ENCODE results near the gene PCDHB11.
A peak's percentile ranks its signal among the peaks of the same experiment; 100 is the strongest.
"Not testable (repeated sequence)": the region's sequence is repeated elsewhere in the genome, so short reads cannot be mapped to it uniquely, and the experiment has no call there.

PCDHB11 gene

DNA sequence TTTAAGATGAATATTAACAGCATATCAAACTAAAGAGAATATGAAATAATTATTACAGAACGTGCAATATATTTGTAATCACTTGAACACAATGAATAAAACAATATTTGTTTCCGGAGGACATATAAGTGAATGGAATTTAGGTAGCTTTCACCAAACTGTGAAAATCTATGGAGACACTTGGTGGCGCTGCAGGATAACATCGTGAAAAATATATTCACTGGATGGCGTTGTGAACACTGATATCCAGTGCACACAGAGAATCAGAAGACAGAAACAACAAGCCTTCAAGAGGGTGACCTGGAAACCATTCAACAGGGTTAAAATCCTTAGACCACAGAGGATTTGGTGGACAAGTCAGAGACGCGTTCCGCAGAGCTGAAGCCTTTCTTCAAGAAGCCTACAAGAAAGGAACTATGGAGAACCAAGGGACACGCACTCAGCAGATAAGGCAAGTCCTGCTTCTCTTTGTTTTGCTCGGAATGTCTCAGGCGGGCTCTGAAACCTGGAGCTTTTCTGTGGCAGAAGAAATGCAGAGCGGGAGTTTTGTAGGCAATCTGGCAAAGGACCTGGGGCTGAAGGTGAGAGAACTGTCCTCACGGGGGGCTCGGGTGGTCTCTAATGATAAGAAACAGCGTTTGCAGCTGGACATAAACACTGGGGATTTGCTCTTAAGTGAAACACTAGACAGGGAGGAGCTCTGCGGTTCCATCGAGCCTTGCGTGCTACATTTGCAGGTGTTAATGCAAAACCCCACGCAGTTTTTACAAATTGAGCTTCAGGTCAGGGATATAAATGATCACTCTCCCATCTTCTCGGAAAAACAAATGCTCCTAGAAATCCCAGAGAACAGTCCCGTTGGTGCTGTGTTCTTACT lies at the start of gene PCDHB11:
Gene PCDHB11, plus strand, starts transcription at position 269 of the 877 bp plus-strand sequence. Its CDS starts 148 bp downstream, at position 417.
- no peak for DNase-seq

DNA sequence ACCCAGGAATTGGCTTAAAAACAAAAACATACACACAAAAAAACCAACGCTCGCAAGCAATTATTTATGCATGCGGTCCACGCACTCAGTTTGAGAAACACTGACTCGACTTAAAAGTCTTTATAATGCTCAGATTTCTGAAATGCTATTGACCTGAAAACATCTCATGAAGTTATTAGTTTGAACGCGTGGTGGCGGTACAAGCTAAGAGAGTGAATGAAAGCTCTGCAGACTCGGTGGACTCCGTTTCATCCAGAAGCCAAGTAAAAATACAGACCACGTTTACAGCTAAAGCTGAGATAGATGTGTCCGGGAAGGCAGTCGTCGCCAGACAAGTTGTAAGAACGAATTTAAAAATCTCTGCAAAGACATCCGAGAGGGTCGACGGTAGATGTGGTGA lies 49.6 kb upstream of the PCDHB11 start, which contains the start of gene PCDHB6:
Gene PCDHB6, plus strand, starts transcription at position 246 of the 400 bp plus-strand sequence. CDS start 201 bp downstream, outside the sequence.
- peak; percentile 8 for DNase-seq

DNA sequence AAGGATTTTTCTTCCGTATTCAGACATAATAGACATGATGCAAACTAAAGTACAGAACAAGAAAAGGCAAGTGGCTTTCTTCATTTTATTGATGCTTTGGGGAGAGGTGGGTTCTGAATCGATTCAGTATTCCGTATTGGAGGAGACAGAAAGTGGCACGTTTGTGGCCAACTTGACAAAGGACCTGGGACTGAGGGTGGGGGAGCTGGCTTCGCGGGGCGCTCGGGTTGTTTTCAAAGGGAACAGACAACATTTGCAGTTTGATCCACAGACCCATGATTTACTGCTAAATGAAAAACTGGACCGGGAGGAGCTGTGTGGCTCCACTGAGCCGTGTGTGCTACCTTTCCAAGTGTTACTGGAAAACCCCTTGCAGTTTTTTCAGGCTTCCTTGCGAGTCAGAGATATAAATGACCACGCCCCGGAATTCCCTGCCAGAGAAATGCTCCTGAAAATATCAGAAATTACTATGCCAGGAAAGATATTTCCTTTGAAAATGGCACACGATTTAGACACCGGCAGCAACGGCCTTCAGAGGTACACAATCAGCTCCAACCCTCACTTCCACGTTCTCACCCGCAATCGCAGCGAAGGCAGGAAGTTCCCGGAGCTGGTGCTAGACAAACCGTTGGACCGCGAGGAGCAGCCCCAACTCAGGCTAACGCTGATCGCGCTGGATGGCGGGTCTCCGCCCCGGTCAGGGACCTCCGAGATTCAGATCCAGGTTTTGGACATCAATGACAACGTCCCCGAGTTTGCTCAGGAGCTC lies 49.0 kb upstream of the PCDHB11 start:
- DNase-seq: no peak

DNA sequence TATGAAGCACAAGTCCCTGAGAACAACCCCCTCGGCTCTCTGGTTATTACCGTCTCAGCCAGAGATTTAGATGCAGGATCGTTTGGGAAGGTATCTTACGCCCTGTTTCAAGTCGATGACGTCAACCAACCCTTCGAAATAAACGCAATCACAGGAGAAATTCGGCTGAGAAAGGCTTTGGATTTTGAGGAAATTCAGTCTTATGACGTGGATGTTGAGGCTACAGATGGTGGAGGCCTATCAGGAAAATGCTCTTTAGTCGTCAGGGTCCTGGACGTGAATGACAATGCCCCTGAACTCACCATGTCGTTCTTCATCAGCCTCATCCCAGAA lies 48.5 kb upstream of the PCDHB11 start:
- no peak for DNase-seq

DNA sequence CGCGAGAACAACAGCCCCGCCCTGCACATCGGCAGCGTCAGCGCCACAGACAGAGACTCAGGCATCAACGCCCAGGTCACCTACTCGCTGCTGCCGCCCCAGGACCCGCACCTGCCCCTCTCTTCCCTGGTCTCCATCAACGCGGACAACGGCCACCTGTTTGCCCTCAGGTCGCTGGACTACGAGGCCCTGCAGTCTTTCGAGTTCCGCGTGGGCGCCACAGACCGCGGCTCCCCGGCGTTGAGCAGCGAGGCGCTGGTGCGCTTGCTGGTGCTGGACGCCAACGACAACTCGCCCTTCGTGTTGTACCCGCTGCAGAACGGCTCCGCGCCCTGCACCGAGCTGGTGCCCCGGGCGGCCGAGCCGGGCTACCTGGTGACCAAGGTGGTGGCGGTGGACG lies 47.8 kb upstream of the PCDHB11 start:
- DNase-seq: not testable (repeated sequence)

DNA sequence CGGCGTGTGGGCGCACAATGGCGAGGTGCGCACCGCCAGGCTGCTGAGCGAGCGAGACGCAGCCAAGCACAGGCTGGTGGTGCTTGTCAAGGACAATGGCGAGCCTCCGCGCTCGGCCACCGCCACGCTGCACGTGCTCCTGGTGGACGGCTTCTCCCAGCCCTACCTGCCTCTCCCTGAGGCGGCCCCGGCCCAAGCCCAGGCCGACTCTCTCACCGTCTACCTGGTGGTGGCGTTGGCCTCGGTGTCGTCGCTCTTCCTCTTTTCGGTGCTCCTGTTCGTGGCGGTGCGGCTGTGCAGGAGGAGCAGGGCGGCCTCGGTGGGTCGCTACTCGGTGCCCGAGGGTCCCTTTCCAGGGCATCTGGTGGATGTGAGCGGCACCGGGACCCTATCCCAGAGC lies 47.3 kb upstream of the PCDHB11 start:
- not testable (repeated sequence) for DNase-seq

DNA sequence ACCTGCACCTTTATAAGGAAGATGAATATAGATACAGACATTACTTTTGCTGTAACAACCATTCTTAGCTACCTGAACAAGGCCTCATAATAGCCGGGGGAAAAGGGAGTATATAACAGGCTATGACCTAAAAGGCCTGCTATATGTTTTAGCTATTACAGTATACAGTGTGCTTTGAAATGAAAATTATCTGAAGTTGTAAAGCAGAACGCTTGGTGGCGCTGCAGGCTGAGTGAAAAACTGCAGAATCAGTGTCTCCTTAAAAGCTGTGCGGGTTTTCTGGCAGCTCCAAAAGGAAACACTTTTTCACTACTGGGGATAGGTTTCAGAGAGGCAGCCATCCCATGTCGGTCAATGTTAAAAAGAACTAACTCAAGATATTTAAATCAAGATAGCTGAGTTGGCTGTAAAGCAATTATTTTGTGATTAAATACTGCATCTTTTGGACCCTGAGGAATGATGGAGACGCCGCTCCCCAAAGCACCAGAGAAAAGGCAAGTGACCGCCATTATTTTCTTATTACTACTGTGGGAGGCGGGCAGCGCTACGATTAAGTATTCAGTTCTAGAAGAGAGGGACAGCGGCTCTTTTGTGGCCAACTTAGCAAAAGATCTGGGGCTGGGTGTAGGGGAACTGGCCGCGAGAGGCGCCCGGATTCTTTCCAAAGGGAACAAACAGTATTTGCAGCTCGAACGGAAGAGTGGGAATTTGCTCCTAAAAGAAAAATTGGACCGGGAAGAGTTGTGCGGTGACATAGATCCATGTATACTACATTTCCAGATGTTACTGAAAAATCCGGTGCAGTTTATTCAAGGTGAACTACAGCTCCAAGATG lies 43.7 kb upstream of the PCDHB11 start:
- no peak for DNase-seq

DNA sequence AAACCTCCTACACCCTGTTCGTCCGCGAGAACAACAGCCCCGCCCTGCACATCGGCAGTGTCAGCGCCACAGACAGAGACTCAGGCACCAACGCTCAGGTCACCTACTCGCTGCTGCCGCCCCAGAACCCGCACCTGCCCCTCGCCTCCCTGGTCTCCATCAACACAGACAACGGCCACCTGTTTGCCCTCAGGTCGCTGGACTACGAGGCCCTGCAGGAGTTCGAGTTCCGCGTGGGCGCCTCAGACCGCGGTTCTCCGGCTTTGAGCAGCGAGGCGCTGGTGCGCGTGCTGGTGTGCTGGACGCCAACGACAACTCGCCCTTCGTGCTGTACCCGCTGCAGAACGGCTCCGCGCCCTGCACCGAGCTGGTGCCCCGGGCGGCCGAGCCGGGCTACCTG lies 42.1 kb upstream of the PCDHB11 start:
- not testable (repeated sequence) for DNase-seq

DNA sequence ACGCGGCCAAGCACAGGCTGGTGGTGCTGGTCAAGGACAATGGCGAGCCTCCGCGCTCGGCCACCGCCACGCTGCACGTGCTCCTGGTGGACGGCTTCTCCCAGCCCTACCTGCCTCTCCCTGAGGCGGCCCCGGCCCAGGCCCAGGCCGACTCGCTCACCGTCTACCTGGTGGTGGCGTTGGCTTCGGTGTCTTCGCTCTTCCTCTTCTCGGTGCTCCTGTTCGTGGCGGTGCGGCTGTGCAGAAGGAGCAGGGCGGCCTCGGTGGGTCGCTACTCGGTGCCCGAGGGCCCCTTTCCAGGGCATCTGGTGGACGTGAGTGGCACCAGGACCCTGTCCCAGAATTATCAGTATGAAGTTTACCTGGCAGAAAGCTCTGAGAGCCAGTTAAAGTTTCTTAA lies 41.5 kb upstream of the PCDHB11 start:
- DNase-seq: not testable (repeated sequence)

DNA sequence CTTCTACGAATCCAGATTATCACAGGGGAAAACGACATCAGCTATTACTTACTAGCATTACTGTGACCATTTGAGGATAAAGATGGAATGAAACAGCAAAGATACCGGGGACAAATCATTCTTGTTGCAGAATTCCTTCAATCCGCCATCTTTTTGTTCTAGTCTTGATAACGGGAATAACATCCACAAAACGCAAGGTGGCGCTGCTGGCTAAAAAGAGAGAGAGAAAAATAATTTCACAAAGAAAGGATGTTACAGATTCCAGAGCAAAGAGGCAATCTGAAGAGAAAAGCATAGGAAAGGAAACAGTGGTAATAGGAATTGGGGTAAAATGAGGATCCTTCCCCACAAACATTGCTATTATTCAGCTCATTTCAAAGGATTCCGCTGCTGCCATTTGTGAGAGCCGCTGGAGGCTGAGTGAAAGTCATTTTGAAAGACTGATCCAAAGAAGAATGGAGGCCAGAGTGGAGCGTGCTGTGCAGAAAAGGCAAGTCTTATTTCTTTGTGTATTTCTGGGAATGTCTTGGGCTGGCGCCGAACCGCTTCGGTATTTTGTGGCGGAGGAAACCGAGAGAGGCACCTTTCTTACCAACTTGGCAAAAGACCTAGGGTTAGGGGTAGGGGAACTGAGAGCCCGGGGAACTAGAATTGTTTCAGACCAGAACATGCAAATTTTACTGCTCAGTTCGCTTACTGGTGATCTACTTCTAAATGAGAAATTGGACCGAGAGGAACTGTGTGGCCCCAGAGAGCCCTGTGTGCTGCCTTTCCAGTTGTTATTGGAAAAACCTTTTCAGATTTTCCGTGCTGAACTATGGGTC lies 26.8 kb upstream of the PCDHB11 start, which contains the start of gene PCDHB7:
Gene PCDHB7, plus strand, starts transcription at position 264 of the 824 bp plus-strand sequence. Its CDS starts 192 bp downstream, at position 456.
- DNase-seq: no peak

DNA sequence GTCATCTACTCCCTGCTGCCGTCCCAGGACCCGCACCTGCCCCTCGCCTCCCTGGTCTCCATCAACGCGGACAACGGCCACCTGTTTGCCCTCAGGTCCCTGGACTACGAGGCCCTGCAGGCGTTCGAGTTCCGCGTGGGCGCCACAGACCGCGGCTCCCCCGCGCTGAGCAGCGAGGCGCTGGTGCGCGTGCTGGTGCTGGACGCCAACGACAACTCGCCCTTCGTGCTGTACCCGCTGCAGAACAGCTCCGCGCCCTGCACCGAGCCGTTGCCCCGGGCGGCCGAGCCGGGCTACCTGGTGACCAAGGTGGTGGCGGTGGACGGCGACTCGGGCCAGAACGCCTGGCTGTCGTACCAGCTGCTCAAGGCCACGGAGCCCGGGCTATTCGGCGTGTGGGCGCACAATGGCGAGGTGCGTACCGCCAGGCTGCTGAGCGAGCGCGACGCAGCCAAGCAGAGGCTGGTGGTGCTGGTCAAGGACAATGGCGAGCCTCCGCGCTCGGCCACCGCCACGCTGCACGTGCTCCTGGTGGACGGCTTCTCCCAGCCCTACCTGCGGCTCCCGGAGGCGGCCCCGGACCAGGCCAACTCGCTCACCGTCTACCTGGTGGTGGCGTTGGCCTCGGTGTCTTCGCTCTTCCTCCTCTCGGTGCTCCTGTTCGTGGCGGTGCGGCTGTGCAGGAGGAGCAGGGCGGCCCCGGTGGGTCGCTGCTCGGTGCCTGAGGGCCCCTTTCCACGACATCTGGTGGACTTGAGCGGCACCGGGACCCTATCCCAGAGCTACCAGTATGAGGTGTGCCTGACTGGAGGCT lies 24.9 kb upstream of the PCDHB11 start:
- not testable (repeated sequence) for DNase-seq

DNA sequence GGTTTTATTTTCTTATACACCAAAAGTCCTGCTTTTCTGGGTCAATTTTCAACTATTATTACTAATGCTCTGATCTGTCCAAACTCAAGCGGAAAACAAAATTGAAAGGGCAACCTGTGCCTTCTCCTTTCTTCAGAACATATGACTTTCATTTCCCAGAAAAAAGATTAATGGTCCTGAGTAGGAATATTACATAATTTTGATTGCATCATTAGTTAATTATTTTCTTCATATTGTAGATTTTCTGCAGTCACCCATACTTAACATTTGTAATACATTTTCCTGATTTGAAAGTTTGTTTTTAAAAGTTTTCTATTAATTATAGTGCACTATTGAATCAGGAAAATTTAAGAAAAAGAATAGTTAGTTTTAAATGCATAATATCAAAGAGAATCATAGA lies 23.5 kb upstream of the PCDHB11 start:
- DNase-seq: no peak

DNA sequence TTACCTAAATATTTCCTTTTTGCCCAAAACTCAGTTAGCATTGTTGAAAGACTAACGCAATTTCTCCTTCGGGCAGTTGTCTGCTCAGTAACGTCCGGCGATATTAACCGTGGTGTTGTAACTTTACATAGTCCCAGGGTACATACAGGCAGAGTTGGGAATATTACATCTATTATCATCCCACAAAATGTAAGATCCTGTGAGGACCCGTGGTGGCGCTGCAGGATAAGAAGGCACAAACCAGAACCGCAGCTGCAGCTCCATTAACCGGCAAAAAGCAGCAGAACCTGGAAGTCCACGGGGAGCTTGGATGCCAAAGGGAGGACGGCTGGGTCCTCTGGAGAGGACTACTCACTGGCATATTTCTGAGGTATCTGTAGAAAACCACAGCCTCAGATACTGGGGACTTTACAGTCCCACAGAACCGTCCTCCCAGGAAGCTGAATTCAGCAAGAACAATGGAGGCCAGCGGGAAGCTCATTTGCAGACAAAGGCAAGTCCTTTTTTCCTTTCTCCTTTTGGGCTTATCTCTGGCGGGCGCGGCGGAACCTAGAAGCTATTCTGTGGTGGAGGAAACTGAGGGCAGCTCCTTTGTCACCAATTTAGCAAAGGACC lies 21.7 kb upstream of the PCDHB11 start, which contains the start of gene PCDHB8:
Gene PCDHB8, plus strand, starts transcription at position 214 of the 615 bp plus-strand sequence. Its CDS starts 245 bp downstream, at position 459.
- DNase-seq: not testable (repeated sequence)

DNA sequence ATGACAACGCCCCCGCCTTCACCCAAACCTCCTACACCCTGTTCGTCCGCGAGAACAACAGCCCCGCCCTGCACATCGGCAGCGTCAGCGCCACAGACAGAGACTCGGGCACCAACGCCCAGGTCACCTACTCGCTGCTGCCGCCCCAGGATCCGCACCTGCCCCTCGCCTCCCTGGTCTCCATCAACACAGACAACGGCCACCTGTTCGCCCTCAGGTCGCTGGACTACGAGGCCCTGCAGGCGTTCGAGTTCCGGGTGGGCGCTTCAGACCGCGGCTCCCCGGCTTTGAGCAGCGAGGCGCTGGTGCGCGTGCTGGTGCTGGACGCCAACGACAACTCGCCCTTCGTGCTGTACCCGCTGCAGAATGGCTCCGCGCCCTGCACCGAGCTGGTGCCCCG lies 20.1 kb upstream of the PCDHB11 start:
- DNase-seq: not testable (repeated sequence)

DNA sequence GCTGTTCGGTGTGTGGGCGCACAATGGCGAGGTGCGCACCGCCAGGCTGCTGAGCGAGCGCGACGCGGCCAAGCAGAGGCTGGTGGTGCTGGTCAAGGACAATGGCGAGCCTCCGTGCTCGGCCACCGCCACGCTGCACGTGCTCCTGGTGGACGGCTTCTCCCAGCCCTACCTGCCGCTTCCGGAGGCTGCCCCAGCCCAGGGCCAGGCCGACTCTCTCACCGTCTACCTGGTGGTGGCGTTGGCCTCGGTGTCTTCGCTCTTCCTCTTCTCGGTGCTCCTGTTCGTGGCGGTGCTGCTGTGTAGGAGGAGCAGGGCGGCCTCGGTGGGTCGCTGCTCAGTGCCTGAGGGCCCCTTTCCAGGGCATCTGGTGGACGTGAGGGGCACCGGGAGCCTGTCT lies 19.6 kb upstream of the PCDHB11 start:
- not testable (repeated sequence) for DNase-seq

DNA sequence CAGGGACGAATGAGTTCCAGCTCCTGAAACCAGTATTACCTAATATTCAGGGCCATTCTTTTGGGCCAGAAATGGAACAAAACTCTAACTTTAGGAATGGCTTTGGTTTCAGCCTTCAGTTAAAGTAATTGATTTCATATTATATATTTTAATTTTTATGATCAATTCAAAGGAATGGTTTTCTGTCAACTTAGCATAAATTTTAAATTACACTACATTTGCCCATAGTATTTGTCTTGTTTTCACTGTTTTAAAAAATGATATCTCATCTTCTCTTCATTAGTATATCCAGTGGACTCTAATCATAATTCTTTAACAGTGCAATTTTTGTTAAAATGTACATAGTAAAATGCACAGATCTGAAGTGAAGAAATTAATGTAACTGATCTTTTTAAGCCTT lies 19.1 kb upstream of the PCDHB11 start:
- DNase-seq: no peak

DNA sequence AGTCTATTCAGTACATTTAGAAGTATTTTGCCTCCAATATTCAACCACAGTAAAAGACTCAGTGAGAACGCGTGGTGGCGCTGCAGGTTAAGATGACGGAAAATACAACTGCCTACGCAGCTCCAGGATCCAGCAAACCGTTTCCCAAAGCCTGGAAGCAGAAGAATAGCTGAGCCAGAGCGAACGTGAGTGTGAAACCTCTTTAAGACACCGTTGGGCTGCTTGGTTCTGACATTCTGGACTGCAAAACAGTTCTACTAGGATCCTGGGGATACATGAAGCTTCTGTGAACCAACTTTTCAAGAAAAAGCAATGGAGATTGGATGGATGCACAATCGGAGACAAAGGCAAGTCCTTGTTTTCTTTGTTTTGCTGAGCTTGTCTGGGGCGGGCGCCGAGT lies 17.2 kb upstream of the PCDHB11 start, which contains the start of gene PCDHB16:
Gene PCDHB16, plus strand, starts transcription at position 140 of the 400 bp plus-strand sequence. Its CDS starts 173 bp downstream, at position 313.
- no peak for DNase-seq

DNA sequence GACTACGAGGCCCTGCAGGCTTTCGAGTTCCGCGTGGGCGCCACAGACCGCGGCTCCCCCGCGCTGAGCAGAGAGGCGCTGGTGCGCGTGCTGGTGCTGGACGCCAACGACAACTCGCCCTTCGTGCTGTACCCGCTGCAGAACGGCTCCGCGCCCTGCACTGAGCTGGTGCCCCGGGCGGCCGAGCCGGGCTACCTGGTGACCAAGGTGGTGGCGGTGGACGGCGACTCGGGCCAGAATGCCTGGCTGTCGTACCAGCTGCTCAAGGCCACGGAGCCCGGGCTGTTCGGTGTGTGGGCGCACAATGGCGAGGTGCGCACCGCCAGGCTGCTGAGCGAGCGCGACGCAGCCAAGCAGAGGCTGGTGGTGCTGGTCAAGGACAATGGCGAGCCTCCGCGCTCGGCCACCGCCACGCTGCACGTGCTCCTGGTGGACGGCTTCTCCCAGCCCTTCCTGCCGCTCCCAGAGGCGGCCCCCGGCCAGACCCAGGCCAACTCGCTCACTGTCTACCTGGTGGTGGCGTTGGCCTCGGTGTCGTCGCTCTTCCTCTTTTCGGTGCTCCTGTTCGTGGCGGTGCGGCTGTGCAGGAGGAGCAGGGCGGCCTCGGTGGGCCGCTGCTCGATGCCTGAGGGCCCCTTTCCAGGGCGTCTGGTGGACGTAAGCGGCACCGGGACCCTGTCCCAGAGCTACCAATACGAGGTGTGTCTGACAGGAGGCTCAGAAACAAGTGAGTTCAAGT lies 15.1 kb upstream of the PCDHB11 start:
- DNase-seq: not testable (repeated sequence)

DNA sequence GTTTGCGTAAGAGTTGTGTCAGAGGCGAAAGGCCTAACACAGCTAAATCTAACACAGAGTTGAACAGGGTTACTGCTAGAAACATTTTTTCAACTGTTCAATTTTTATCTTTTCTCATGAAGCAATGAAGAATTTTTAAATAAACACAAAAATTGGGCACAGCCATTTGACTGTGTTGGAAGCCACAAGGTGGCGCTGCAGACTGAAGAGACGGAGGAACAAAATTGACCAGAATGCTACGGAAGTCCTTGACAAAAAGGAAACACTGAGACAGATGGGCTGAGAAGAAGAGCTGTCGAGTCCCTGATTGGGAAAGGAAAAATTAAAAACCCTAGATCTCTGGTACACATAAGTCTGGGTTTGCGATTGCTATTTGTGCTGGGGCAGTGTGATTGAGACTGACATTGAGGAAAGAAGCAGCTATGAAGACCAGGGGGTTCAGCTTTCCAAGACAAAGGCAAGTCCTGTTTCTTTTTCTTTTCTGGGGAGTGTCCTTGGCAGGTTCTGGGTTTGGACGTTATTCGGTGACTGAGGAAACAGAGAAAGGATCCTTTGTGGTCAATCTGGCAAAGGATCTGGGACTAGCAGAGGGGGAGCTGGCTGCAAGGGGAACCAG lies 12.4 kb upstream of the PCDHB11 start, which contains the start of gene PCDHB9:
Gene PCDHB9, plus strand, starts transcription at position 265 of the 616 bp plus-strand sequence. Its CDS starts 158 bp downstream, at position 423.
- peak; percentile 14 for DNase-seq

All from activated CD4-positive, alpha-beta T cell treated with anti-CD3 and anti-CD28 coated beads, Interleukin-2, amount 50 U/mL, for 16 hours (primary cell).